Fibroblast of mammary gland (primary cell): ENCODE measurements around the gene TMEM229B.

ENCODE experiments used
- DNase-seq: peaks from one replicate; pipeline ENCODE4 v3.0.0-alpha.2; 2010; ENCODE audit warnings: low read depth
- H3K4me3 ChIP-seq: 2 replicates; pipeline ENCODE4 v1.5.1; 2011; ENCODE audit warnings: low read depth, mild to moderate bottlenecking, low read length, moderate library complexity; ENCODE audit not compliant: control insufficient read depth
- TF ChIP-seq, protein P1 (sequence below): conservative IDR thresholded peaks from 2 replicates; pipeline ENCODE4 v1.5.1; 2011; ENCODE audit warnings: low read depth, low read length, inconsistent platforms; ENCODE audit not compliant: control insufficient read depth, insufficient read depth

Gene TMEM229B

DNA sequence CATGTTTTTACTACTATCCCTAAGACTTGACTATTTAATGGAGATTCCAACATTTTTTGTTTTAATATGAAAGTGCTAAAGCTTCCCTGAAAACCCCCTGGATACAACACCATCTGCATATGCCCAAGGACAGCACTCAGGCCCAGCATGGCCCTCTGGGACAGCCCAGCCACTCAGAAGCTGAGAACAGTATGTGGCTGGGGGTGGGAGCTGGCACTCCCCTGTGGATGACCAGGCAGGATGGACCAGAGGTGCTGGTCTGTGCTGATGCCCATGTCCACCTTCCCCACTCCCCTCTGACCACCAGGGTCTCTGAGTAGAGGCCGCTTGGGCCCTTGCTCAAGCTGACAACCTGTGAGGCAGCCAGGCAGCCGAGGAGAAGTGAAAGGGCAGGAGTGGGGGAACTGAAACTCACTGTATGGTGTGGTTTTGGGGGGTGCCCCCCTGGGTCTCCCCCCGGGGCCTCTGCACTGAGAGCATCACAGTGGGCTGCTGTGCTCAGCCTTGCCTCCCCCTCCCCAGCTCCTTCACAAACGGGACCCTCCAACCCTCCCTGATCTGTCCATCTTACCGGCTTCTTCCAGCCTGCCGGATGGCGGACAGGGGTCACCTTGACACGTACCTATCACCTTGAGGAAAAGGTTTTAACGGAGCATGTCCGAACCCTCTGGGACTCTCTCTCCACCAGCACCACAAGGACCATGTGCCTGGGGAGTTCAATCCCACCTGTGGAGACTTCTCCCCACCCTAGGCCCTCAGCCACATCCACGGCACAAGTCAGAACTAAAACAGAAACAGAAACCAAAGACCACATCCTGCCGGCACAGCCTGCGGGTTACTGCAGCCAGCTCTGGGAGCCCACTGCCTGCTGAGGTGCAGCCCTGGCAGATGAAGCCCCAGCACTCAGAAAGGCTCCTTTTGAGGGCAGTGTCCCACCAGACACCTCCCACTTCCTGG is at the start of gene TMEM229B:
TSS of gene TMEM229B (minus strand) at position 785 of the 957 bp plus-strand sequence. CDS start 14,798 bp downstream, outside the sequence.
- no peak within 1 kb of the TSS for H3K4me3 ChIP-seq
- TF ChIP-seq, protein P1, sequence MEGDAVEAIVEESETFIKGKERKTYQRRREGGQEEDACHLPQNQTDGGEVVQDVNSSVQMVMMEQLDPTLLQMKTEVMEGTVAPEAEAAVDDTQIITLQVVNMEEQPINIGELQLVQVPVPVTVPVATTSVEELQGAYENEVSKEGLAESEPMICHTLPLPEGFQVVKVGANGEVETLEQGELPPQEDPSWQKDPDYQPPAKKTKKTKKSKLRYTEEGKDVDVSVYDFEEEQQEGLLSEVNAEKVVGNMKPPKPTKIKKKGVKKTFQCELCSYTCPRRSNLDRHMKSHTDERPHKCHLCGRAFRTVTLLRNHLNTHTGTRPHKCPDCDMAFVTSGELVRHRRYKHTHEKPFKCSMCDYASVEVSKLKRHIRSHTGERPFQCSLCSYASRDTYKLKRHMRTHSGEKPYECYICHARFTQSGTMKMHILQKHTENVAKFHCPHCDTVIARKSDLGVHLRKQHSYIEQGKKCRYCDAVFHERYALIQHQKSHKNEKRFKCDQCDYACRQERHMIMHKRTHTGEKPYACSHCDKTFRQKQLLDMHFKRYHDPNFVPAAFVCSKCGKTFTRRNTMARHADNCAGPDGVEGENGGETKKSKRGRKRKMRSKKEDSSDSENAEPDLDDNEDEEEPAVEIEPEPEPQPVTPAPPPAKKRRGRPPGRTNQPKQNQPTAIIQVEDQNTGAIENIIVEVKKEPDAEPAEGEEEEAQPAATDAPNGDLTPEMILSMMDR = no peak
- DNase-seq = no peak

DNA sequence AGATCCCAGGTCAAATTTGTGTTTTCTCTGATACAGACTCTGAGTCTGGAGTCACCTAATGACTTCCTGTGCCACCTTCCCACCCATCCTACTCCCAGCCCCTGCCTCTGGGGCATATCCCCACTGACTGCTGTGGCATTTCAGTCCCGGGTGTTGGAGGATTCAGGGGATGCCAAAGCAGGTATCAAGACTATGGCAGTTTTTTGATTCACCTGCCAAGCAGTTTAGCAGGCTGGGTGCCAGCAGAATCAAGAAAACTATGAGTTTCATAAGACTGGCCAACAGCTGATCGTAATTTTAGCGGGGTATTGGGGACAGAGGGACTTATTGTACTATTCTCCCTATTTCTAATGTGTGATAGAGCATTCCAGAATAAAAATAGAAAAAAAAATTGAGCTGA is 49.2 kb upstream of the TMEM229B start:
- no peak for DNase-seq
- H3K4me3 ChIP-seq = no peak overlapping the region
- TF ChIP-seq, protein P1 = no peak

DNA sequence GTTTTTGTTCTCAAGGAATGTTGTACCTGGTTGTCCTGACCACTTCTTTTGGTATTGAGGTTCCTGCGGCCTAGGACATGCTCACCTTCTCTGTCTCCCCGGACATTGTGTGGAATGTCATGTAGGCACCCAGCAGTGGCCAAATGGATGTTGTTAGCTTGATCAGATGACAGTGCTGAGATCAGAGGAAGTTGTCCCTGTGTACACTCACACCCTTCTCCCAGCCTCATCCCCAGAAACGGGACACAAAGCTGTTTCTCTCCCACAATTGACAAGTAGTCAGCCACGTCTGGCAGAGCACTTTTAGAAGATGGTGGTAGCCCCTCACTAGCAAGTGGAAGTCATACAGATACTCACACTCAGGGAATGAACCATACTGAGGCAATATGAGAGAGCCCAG is 47.6 kb upstream of the TMEM229B start:
- no peak overlapping the region for H3K4me3 ChIP-seq
- TF ChIP-seq, protein P1 = no peak
- no peak for DNase-seq

DNA sequence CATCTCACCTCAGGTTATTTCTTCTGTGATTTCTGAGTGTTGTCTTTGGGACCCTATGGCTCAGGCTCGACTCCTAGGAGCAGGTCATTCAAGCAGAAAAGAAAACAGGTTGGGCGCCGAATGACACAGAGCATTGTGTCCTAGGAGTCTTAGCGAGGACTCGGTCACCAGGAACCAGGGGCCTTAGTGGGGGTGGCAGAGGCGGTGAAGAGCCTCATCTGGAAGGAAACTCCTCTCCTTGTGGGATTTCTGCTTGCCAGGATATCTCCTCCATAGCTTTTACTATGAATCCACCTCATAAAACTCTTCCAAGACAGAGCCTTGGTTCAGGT is 45.2 kb upstream of the TMEM229B start:
- no peak for DNase-seq
- H3K4me3 ChIP-seq = peak overlapping the region; percentile 55
- TF ChIP-seq, protein P1 = no peak

DNA sequence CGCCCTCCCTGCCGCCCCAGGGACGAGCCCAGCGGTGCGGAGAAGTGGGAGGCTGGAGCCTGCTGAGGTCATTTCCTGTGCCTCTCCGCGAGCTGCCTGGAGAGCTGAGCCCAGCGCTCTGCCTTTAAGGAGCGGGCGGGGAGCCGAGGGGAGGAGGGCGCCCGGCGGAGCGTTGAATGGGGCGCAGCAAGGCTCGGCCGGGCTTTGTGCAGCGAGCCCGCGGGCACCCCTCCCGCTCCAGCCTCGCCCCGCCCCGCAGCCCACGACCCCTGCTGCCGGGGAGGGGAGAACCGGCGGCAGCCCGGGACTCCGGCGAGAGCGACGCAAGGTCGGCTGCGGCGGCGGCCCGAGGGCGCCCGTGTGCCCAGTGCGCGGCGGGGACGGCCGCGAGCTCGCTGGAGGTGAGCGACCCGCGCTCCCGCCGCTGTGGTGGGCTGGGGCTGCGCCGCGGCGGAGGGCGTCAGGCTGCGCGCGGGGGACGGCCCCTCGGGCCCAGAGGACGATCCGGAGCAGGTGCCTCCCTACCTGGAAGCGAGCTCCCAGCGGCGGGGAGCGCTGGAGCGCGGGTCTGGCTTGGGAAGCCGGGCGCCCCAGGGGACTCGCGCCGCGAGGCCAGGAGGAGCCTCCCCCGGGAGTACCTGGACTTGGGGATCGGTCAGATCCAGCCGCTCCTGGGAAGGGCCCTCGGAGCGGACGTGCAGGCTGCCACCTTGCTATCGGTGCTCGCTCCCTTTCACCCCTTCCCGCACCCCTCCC is 44.7 kb upstream of the TMEM229B start, which contains the start of gene PLEKHH1:
TSS of gene PLEKHH1 (plus strand) at position 293 of the 756 bp plus-strand sequence. CDS start 8,578 bp downstream, outside the sequence.
- peak; percentile 61 for DNase-seq
- TF ChIP-seq, protein P1 = no peak
- H3K4me3 ChIP-seq = peak within 1 kb of the TSS; percentile 55

DNA sequence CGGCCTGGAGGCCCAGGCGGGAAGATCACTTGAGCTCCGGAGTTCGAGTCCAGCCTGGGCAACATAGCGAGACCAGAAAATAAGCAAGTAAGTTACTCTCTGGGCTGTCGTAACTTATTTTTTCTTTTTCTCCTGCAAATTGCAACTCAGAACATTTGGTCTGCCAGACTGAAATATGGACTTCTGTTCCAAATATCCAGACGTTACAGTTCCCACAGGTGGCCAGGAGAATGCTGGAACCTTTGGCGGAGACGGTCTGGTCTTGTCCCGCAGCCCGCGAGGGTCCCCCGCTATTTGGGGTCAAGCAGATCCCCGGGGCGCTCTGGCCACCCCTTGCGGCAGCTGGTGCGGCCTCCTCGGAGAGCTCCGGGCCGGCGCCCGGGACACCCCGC is 44.1 kb upstream of the TMEM229B start:
- TF ChIP-seq, protein P1 = no peak
- peak overlapping the region; percentile 55 for H3K4me3 ChIP-seq
- DNase-seq = no peak
